DMS53 treated with DMSO at 0.1 percent for 48 hours (cell line): ENCODE measurements around the gene CDH23.
"Not testable (repeated sequence)": the region's sequence is repeated elsewhere in the genome, so short reads cannot be mapped to it uniquely, and the experiment has no call there.

Source experiments
- DNase-seq: peaks from one replicate; lab custom pipeline; 2025; ENCODE audit not compliant: unreplicated experiment; lab: John Stamatoyannopoulos, UW

The CDH23 gene

DNA sequence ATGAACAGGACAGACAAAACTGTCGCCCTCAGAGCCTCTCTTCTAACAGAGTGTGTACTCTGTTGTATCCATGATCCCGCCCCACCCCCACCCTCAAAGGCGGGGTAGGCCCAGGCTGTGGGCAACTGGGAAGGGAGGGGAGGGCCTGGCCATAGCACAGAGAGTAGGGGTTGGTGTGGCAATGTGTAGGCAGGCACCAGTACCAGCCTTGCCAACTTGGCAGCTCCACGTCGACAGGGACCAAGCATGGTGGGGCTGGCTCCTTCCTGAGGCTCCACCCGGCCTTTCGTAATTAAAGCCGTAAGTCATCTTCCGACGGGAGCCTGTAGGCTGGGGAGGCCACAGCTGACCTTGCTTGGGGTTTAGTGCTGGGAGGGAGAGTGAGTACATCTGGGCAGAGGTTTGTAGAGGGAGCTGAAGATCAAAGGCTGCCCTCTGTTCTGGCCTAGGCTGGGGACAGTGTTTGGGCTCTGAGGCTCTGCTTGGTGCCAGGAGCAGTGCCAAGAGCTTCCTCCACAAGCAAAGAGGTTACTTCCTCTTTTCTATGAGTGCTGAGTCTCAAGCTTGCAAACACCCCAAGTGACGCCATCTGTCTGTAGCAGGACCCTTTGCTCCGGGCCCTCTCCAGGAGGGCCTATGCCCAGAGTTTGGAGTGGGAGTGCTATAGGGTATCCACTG, 201.2 kb downstream of the CDH23 start:
- DNase-seq, result no peak

DNA sequence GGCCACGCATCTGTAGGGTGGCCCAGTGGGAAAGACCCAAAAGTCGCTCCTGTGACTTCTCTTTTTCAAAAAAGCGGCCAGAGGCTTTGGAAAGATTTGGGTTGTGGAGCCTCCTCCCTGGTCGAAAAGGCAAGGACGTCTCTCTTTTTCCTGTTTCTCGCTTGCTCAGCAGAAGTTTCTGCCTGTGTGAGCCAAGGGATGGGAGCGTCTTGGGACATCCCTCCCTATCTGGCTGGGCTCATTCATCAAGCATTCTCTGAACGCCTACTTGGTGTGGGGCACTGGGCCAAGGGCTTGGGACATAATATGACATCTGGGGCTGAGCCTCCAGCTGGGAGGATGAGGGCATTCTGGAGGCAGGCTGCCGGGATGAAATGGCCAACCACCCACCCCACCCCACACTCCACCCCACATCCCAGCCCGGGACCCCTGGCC, 201.9 kb downstream of the CDH23 start:
- no peak for DNase-seq

GRCh38 chr10:71599518-71599917, 202.8 kb downstream of the CDH23 start:
- DNase-seq, result no peak

DNA sequence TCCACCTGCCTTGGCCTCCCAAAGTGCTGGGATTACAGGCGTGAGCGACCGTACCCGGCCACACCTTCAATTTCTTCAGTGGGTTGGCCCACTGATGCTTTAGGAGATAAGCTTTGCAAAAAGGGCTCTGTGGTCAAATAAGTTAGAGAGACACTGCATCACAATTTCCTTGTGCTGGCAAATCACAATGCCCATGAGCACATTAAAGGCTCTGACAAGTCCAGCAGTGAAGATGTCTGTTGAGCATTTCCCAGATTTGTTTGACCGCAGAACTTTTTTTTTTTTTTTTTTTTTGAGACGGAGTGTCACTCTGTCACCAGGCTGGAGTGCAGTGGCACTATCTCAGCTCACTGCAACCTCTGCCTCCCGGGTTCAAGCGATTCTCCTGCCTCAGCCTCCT, 203.5 kb downstream of the CDH23 start:
- DNase-seq, result not testable (repeated sequence)

- no peak for DNase-seq
These were observed 204.1 kb downstream of the CDH23 start for GRCh38 chr10:71600849-71601248.

DNA sequence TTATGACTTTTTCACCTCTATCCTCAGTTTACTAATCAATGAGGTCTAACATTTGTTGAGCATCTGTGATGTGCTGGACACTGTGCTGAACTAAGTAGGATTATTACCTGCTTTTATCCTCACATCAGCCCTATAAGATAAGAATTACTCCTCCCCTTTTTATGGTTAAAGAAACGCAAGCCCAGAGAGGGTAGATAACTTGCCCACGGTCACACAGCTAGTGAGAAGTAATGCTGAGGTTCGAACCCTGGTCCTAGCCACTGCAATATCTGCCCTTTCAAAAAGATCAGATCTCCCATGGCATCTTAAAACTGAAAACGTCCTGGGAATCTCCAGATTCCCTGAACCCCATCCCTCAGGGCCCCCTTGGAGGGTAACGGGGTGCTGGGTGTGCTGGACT, 204.6 kb downstream of the CDH23 start:
- no peak for DNase-seq

DNA sequence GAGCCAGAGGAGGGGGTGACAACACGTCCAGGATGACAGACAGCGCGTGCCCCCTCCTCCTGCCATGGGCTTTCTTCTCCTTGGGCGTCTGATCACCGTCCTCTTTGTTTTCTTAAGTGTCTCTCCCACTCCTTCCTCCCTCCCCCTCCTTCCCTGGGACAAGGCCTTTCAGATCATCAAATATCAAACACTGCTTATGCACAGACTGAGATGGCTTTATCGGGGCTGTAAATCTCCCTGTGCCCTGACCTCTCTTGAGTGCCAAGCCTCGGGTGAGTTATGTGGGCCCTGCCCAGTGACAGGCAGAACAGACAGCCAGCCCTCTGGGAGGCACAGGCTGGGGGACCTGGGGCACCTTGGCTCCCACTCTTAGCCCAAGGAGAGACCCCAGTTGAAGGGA, 206.4 kb downstream of the CDH23 start:
- DNase-seq, result no peak

GRCh38 chr10:71603754-71604153, 207.0 kb downstream of the CDH23 start:
- DNase-seq, result no peak

- no peak for DNase-seq
These were observed 207.8 kb downstream of the CDH23 start for GRCh38 chr10:71604324-71605018.

DNA sequence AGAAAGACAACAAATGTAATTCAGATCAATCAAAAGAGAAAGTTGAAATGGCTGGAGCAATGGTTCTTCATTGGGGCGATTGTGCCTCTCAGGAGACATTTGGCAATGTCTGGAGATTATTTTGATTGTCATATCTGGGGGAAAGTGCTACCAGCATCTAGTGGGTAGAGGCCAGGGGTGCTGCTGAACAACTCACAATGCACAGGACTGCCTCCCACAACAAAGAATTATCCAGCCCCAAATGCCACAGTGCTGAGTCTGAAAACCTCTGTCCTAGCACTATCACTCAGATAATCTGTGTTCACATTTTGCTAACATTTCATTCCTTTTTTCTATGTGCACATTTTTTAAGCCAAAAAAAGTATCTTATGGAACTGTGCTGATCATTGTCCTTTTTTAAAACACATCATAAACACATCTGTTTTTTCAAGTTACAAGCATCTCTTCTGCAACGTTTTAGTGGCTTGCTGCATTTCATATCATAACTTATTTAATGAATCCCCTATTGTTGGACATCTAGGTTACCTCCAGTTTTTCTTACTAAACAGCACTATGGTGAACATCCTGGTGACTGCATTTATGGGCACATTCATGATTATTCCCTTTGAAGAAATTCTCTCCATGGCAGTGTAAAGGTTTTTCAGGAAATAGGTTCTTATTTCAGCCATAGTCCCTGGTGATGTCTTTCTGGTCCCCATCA, 208.7 kb downstream of the CDH23 start:
- no peak for DNase-seq

- no peak for DNase-seq
These were observed 209.7 kb downstream of the CDH23 start for GRCh38 chr10:71606257-71607081.

DNA sequence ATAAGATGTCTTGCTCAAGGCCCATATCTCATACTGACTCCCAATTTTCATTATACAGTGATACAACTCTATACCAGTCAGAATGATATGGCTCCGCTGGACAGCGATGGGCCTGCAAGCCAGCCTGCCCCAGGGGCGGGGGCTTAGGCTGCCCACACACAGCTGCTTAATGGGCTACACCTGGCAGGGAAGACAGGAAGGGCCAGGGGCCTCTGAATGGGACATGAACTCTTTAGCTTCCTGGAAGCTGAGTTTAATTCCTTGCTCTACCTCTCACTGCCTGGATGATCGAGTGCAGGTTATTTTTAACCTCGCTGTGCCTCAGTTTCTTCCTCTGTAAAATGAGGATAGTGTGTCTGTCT, 210.3 kb downstream of the CDH23 start:
- DNase-seq, result no peak

DNA sequence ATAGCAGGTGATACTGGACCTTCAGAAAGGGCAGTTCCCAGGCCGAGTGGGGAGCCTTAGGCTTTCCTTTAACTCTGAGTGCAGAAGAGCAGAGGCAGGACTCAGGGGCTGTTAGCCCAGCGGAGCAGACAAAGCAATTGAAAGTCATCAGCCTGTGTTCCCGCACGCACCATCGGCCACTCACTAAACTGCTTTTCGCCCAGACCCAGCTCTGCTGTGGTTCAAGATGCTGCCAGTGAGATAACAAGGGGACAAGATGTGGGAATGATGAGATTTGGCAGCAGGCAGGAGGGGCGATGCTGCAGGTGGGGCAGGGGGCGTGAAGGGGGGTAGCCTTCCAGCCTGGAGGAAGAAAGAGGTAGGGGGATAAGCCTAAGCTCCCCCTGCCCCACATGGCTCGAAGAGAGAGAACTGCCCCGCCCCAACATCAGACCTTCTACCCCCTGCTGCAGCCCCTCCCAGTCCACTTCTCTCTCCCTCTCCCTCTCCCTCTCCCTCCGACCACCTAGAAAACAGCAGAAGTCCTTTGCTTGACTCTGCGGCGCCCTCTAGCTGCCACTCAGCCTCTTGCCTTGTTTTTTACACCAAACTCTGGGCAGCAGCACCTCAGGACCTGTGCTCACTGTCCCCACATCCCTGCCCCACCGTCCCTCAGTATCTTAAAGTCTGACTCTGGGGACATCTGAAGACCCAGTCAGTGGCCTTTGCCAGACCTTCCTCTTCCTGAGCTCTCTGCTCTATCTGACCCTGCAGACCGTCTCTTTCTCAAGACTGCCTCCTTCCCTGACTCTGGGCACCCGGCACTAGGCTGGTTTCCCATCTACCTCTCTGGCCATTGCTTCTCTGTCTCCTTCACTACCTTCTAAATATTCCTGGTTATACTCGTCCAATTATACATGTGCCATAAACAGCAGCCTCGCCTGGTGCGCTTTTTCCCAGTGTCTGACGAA, 212.4 kb downstream of the CDH23 start:
- peak; percentile 40 for DNase-seq

DNA sequence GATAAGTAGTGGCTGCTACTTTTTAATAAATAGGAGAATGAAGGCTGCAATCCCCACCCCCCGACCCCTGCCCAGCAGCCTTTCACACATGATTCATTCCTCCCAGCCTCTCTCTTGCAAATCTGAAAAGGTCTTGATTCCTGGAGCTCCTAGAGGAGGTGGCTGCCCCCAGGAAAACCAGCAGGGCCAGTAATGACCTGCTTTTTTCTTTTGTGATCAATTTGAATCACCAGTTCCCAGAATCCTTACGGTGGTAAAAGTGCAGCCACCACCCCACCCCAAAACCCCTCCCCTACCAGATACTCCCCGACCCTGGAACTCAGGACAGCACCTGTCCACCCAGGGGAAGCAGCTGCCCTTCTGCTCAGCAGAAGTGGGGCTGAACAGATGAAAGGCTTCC, 213.9 kb downstream of the CDH23 start:
- no peak for DNase-seq

- no peak for DNase-seq
These were observed 214.4 kb downstream of the CDH23 start for GRCh38 chr10:71611131-71611530.

GRCh38 chr10:71611709-71612422, 215.1 kb downstream of the CDH23 start:
- DNase-seq, result no peak

- no peak for DNase-seq
These were observed 216.6 kb downstream of the CDH23 start for GRCh38 chr10:71613261-71613777.

DNA sequence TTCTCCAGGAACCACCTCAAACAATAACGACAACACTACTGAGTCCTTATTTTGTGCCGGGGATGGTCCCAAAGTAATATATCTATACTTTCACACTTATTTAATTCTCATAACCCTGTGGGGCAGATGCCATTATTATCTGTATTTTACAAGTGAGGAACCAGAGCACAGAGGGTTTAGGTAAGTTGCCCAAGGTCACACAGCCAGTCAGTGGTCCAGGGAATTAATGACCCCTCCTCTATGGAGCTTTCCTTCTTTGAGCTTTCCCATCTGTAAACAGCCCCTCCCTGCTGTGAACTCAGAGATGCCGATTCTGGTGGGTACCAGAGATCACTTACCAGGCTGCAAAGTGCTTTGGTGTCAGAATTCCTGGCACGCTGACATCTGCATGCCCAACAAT, 217.2 kb downstream of the CDH23 start:
- no peak for DNase-seq

DNA sequence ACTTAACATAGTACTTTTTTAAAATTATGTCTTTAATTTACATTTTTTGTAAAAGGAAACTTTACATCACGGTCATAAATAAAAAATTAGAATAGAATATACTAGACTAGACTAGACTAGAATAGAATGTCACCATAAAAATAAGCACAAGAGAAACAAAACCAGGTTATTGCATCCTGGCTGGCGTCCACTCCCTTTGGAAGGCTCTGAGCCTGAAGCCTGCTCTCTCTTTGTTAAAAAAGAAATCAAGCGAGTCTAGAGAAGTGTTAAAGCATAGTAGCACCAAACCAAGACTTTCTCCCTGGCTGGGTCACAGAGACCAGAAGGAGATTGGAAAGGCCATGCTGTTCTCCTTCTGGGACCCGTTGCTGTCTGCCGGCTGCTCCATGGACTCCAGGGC, 218.2 kb downstream of the CDH23 start:
- no peak for DNase-seq
